Measurements from ENCODE around the gene MGAT4A. TPM values are rescaled to one million over a fixed set of nuclear protein-coding genes. Genes with fewer than 3 reads are reported as not detected.

MGAT4A gene
- total RNA-seq, 1 donor from 2014 or later = 3.2 TPM

GRCh38 chr2:98727369-98728087 is 3.4 kb downstream of the MGAT4A start:
- no peak for TF ChIP-seq CTCF (IDR thresholded peaks at IDR 0.05; ENCODE audit: insufficient read depth, low read length, poor library complexity, severe bottlenecking)
- Histone ChIP-seq H3K4me3 (ENCODE audit: low read depth, low read length) (no peak overlapping the region), H3K36me3 (ENCODE audit: control insufficient read depth, insufficient read depth, low read length) (no peaks in the 10 kb centered on the region), H3K27me3 (ENCODE audit: control insufficient read depth, insufficient read depth, low read length) (no peaks in the 10 kb centered on the region)
- DNase-seq (ENCODE audit: low read depth) = no peak

- no peak overlapping the region for H3K4me3 ChIP-seq (ENCODE audit: low read depth, low read length)
- H3K27me3 ChIP-seq (ENCODE audit: control insufficient read depth, insufficient read depth, low read length) = no peaks in the 10 kb centered on the region
- TF ChIP-seq CTCF (IDR thresholded peaks at IDR 0.05; ENCODE audit: insufficient read depth, low read length, poor library complexity, severe bottlenecking) = no peak
- no peaks in the 10 kb centered on the region for H3K36me3 ChIP-seq (ENCODE audit: control insufficient read depth, insufficient read depth, low read length)
- DNase-seq (ENCODE audit: low read depth) = no peak
Observed at GRCh38 chr2:98726735-98727368, 4.1 kb downstream of the MGAT4A start.

- no peak for DNase-seq (ENCODE audit: low read depth)
- Histone ChIP-seq H3K4me3 (ENCODE audit: low read depth, low read length) (no peak overlapping the region), H3K36me3 (ENCODE audit: control insufficient read depth, insufficient read depth, low read length) (no peaks in the 10 kb centered on the region), H3K27me3 (ENCODE audit: control insufficient read depth, insufficient read depth, low read length) (no peaks in the 10 kb centered on the region)
- TF ChIP-seq CTCF (IDR thresholded peaks at IDR 0.05; ENCODE audit: insufficient read depth, low read length, poor library complexity, severe bottlenecking) = no peak
Observed at GRCh38 chr2:98726205-98726604, 4.7 kb downstream of the MGAT4A start.

- TF ChIP-seq CTCF (IDR thresholded peaks at IDR 0.05; ENCODE audit: insufficient read depth, low read length, poor library complexity, severe bottlenecking) = no peak
- Histone ChIP-seq H3K36me3 (ENCODE audit: control insufficient read depth, insufficient read depth, low read length) (no peaks in the 10 kb centered on the region), H3K27me3 (ENCODE audit: control insufficient read depth, insufficient read depth, low read length) (no peaks in the 10 kb centered on the region), H3K4me3 (ENCODE audit: low read depth, low read length) (no peak overlapping the region)
- no peak for DNase-seq (ENCODE audit: low read depth)
Observed at GRCh38 chr2:98720286-98720685, 10.6 kb downstream of the MGAT4A start.

- H3K36me3 ChIP-seq (ENCODE audit: control insufficient read depth, insufficient read depth, low read length) = no peaks in the 10 kb centered on the region
- no peak for TF ChIP-seq CTCF (IDR thresholded peaks at IDR 0.05; ENCODE audit: insufficient read depth, low read length, poor library complexity, severe bottlenecking)
- DNase-seq (ENCODE audit: low read depth) = no peak
- H3K4me3 ChIP-seq (ENCODE audit: low read depth, low read length) = no peak overlapping the region
- no peaks in the 10 kb centered on the region for H3K27me3 ChIP-seq (ENCODE audit: control insufficient read depth, insufficient read depth, low read length)
Observed at GRCh38 chr2:98717621-98718020, 13.3 kb downstream of the MGAT4A start.
